Panc1 (cell line): Measurements from ENCODE around the gene SRPK1. TPM values are rescaled to one million over a fixed set of nuclear protein-coding genes. Genes with fewer than 3 reads are reported as not detected.

Experiments
- ATAC-seq: fragments of 200-7000 bp; cut with Tn5 transposase; 2 replicates; pipeline ENCODE4 v1.9.1; 2020; ENCODE audit warnings: mild to moderate bottlenecking, moderate library complexity
- BruUV-seq: library from RNA; stranded (reverse); fragments of 400-500 nt; replicated peaks from 2 replicates; lab custom pipeline; 2021; lab: Mats Ljungman, UMichigan
- CTCF ChIA-PET: fragments of 300-600 bp; sonication (Branson Sonifier 250); formaldehyde crosslinking; loops from one replicate; lab custom pipeline; 2022; ENCODE audit warnings: antibody characterized with exemption; lab: Charles Lee
- POLR2A ChIA-PET: fragments of 300-600 bp; sonication (Branson Sonifier 250); formaldehyde crosslinking; loops from one replicate; lab custom pipeline; 2022; ENCODE audit warnings: antibody characterized with exemption; lab: Charles Lee
- DNase-seq: peaks from one replicate; pipeline ENCODE4 v3.0.0-alpha.2; 2010; ENCODE audit warnings: low read depth, low spot score
- H3K27ac ChIP-seq: 2 replicates; pipeline ENCODE4 v1.5.1; 2011; ENCODE audit warnings: mild to moderate bottlenecking, low read length, inconsistent platforms
- H3K27me3 ChIP-seq: fragments of 200-500 bp; sonication (Bioruptor generic); 2 replicates; pipeline ENCODE4 v1.6.0; 2014; ENCODE audit warnings: low read length, inconsistent platforms; ENCODE audit not compliant: control insufficient read depth, insufficient read depth
- H3K36me3 ChIP-seq: fragments of 200-500 bp; sonication (Bioruptor generic); 2 replicates; pipeline ENCODE4 v1.5.1; 2014; ENCODE audit warnings: inconsistent platforms, mild to moderate bottlenecking, low read length, moderate library complexity; ENCODE audit not compliant: control insufficient read depth, insufficient read depth
- H3K4me1 ChIP-seq: 2 replicates; pipeline ENCODE4 v1.5.1; 2011; ENCODE audit warnings: inconsistent platforms, mild to moderate bottlenecking, low read length, moderate library complexity; ENCODE audit not compliant: control insufficient read depth, insufficient read depth
- H3K4me3 ChIP-seq, 2 experiments: 2 replicates each; pipeline ENCODE4 v1.5.1; 2011 to 2012; ENCODE audit warnings: low read depth in 2 of 2, low read length in 2 of 2, mild to moderate bottlenecking in 2 of 2, inconsistent platforms in 1 of 2, moderate library complexity in 1 of 2
- H3K9me3 ChIP-seq: fragments of 200-500 bp; sonication (Bioruptor generic); 2 replicates; pipeline ENCODE4 v1.5.1; 2014; ENCODE audit warnings: low read depth, mild to moderate bottlenecking, inconsistent platforms, low read length, moderate library complexity; ENCODE audit not compliant: control insufficient read depth, insufficient read depth
- POLR2AphosphoS5 ChIP-seq: IDR thresholded peaks from 2 replicates; pipeline ENCODE4 v1.6.1; 2012; ENCODE audit warnings: mild to moderate bottlenecking, low read depth, low read length, moderate library complexity
- SIN3A ChIP-seq: IDR thresholded peaks from 2 replicates; pipeline ENCODE4 v1.6.1; 2012; ENCODE audit warnings: low read depth, mild to moderate bottlenecking, low read length, moderate library complexity, borderline replicate concordance; ENCODE audit not compliant: insufficient read depth
- TCF7L2 ChIP-seq: IDR thresholded peaks from 2 replicates; pipeline ENCODE4 v1.6.1; 2011; ENCODE audit warnings: mild to moderate bottlenecking, low read depth, low read length, inconsistent platforms
- in situ Hi-C: cut with HindIII; loops from 2 replicates; pipeline ENCODE4 v1.10.0; 2016; ENCODE audit warnings: low sequenced_read_pairs, low pct_unique_long_range_greater_than_20kb
- intact Hi-C: fragments of 100-400 bp; cut with micrococcal nuclease; formaldehyde crosslinking; loops from one replicate; pipeline ENCODE4 v1.10.0; 2022; ENCODE audit not compliant: unreplicated experiment
- total RNA-seq: library from RNA; stranded (reverse); gene quantifications from one replicate; pipeline ENCODE4 v1.2.1, GENCODE V29; 2021; ENCODE audit not compliant: unreplicated experiment
- TF ChIP-seq, protein P1 (sequence below), 2 experiments: IDR thresholded peaks; 2 replicates each; pipeline ENCODE4 v1.6.1; 2011 to 2012; ENCODE audit warnings: low read depth in 2 of 2, control low read depth in 1 of 2, low read length in 1 of 2, mild to moderate bottlenecking in 1 of 2, moderate library complexity in 1 of 2; ENCODE audit not compliant: insufficient read depth in 1 of 2
- TF ChIP-seq, protein P2 (sequence below): fragments of 450-650 bp; IDR thresholded peaks from 2 replicates; pipeline ENCODE4 v1.5.1; 2017; ENCODE audit warnings: mild to moderate bottlenecking

Gene SRPK1
- total RNA-seq, 1 experiment from 2014 or later: 68.3 TPM

DNA sequence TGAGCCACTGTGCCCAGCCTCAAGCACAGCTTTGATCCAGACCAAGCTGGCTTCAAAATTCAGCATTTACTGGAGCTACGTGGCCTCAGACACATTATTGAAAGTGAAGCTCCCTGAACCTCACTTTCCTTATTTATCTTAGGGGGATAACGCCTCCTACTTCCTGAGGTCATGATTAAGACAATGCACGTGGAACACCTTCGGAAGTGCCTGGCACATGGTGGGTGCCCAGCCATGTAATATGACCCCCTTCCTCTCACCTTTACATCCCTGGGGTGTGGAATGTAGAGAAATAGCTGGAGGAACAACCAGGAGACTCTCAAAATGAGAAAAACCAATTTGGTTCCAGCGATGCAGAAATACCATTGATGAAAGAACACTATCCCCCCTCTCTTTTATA is 122.2 kb downstream of the SRPK1 start:
- CTCF ChIA-PET: interaction anchor here (0.7 kb wide), 1 partner anchor 12 kb away, joined by 3 read pairs; no protein-coding TSS in a partner anchor
- intact Hi-C loops: loop anchor here (1.0 kb wide), 1 partner anchor 11 kb away; no protein-coding TSS in a partner anchor
- H3K4me3 ChIP-seq: no peak overlapping the region

DNA sequence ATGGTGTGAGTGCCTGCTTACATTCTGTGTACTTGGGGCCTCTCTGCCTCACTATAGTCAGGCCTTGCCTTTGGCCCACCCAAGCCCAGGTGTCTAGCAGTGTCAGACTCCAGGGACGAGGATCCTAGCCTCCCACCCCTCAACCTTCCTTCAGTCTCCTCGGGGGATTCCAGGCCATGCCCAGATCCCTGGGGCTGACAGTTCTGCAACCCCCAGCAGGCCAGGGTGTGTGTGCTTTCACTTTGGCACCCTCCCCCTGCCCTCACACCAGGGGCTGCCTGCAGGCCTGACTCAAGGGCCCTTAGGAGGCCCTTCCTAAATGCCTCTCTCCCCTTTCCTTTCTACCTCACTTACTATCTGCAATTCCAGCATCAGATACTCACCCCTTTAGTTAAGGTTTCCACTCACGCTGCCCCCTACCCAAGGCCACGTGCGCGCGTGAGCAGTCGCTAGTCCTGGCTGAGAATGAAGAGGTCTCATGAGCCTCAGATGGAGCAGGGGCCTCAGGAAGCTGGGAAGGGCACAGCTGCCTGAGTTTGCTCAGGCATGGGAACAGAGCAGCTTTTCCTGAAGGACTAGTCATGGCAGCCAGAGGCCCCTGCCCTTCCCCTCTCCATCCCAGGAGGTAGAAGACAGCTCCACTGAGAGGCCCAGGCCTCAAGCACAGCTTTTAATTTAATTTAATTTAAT is 122.9 kb downstream of the SRPK1 start:
- POLR2A ChIA-PET: interaction anchor here (0.7 kb wide), 1 partner anchor 258 kb away, joined by 6 read pairs; no protein-coding TSS in a partner anchor

More for the DNA sequence above, 122.2 kb downstream of the SRPK1 start:
- H3K4me1 ChIP-seq: no peaks in the 10 kb centered on the region
- POLR2A ChIA-PET: no interaction called here
- TF ChIP-seq, protein P1, sequence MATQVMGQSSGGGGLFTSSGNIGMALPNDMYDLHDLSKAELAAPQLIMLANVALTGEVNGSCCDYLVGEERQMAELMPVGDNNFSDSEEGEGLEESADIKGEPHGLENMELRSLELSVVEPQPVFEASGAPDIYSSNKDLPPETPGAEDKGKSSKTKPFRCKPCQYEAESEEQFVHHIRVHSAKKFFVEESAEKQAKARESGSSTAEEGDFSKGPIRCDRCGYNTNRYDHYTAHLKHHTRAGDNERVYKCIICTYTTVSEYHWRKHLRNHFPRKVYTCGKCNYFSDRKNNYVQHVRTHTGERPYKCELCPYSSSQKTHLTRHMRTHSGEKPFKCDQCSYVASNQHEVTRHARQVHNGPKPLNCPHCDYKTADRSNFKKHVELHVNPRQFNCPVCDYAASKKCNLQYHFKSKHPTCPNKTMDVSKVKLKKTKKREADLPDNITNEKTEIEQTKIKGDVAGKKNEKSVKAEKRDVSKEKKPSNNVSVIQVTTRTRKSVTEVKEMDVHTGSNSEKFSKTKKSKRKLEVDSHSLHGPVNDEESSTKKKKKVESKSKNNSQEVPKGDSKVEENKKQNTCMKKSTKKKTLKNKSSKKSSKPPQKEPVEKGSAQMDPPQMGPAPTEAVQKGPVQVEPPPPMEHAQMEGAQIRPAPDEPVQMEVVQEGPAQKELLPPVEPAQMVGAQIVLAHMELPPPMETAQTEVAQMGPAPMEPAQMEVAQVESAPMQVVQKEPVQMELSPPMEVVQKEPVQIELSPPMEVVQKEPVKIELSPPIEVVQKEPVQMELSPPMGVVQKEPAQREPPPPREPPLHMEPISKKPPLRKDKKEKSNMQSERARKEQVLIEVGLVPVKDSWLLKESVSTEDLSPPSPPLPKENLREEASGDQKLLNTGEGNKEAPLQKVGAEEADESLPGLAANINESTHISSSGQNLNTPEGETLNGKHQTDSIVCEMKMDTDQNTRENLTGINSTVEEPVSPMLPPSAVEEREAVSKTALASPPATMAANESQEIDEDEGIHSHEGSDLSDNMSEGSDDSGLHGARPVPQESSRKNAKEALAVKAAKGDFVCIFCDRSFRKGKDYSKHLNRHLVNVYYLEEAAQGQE (IDR thresholded peaks at IDR 0.05; ENCODE audit: insufficient read depth in 1 of 2, low read depth in 2 of 2, low read length in 1 of 2): no peak
- no peak for TF ChIP-seq SIN3A
- TF ChIP-seq, protein P2, sequence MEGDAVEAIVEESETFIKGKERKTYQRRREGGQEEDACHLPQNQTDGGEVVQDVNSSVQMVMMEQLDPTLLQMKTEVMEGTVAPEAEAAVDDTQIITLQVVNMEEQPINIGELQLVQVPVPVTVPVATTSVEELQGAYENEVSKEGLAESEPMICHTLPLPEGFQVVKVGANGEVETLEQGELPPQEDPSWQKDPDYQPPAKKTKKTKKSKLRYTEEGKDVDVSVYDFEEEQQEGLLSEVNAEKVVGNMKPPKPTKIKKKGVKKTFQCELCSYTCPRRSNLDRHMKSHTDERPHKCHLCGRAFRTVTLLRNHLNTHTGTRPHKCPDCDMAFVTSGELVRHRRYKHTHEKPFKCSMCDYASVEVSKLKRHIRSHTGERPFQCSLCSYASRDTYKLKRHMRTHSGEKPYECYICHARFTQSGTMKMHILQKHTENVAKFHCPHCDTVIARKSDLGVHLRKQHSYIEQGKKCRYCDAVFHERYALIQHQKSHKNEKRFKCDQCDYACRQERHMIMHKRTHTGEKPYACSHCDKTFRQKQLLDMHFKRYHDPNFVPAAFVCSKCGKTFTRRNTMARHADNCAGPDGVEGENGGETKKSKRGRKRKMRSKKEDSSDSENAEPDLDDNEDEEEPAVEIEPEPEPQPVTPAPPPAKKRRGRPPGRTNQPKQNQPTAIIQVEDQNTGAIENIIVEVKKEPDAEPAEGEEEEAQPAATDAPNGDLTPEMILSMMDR: no peak
- H3K27me3 ChIP-seq: no peaks in the 10 kb centered on the region
- no peak for DNase-seq
- ATAC-seq: no peak
- no peak overlapping the region for H3K27ac ChIP-seq
- in situ Hi-C loops: no loop called here
- no peaks in the 10 kb centered on the region for H3K36me3 ChIP-seq
- no TSS peak for BruUV-seq
- no peaks in the 10 kb centered on the region for H3K9me3 ChIP-seq

More for the DNA sequence above, 122.9 kb downstream of the SRPK1 start:
- no peak for TF ChIP-seq SIN3A
- TF ChIP-seq POLR2AphosphoS5: no peak
- no peak for TF ChIP-seq TCF7L2
- TF ChIP-seq, protein P1 (IDR thresholded peaks at IDR 0.05; ENCODE audit: insufficient read depth in 1 of 2, low read depth in 2 of 2, low read length in 1 of 2): no peak
- TF ChIP-seq, protein P2: no peak
- H3K27me3 ChIP-seq: no peaks in the 10 kb centered on the region
- no TSS peak for BruUV-seq
- H3K36me3 ChIP-seq: no peaks in the 10 kb centered on the region
- no peaks in the 10 kb centered on the region for H3K4me1 ChIP-seq
- no peak for DNase-seq
- in situ Hi-C loops: no loop called here
- no peak for ATAC-seq
- H3K4me3 ChIP-seq: no peak overlapping the region
- intact Hi-C loops: loop anchor here (1.0 kb wide), 1 partner anchor 11 kb away; no protein-coding TSS in a partner anchor
- no peak overlapping the region for H3K27ac ChIP-seq
- no peaks in the 10 kb centered on the region for H3K9me3 ChIP-seq
- CTCF ChIA-PET: no interaction called here
